Measurements from ENCODE around the gene FLT4. TPM values are rescaled to one million over a fixed set of nuclear protein-coding genes. Genes with fewer than 3 reads are reported as not detected.

FLT4 gene
- total RNA-seq, 6 experiments from 2014 or later = 5.3 to 15.1 (median 8.0) TPM

DNA sequence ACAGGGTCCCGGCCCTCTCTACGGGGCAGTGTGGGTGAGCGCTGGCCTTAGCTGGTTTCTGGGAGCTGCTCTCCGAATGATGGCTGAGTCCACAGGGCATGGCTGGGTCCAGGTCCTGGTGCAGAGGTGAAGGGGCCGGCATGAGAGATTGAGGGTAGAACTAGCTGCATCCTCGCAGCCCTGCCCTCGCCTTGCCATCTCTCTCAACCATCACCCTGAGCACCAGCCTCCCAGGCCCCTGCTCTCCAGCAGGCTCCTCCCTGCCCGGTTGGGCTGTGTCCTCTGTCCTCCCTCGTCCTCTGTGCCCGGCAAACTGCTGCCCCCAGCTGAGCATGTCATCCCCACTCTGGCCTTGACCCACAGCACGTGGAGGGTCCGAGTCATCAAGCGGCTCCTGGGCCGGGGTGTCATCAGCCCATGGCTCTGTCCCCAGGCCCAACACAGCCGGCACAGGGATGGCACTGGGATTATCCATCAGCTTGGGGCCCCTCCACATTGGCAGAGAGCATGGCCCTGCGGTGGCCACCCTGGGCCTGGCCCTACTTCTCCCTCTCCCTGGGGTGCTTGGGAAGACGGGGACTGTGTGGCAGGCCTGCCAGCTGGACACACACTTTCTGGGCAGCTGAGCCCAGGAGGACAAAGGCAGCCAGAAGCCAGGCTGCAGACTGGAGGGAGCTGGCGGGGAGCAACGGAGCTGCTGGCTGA is 8.4 kb downstream of the FLT4 start:
- intact Hi-C loops (cut with DNase I) = no loop called here
- no peak overlapping the region for H3K27ac ChIP-seq
- H3K4me3 ChIP-seq = no peak overlapping the region
- DNase-seq (peak in 1 of 3 donors; percentile 40), ATAC-seq (no peak)
- H3K4me1 ChIP-seq = no peaks in the 10 kb centered on the region
- WGBS (ENCODE audit: insufficient coverage, low coverage, low lambda C conversion rate, missing lambda C conversion rate) = no CpG with 5 or more reads among the region's 19 CpGs
- no peaks in the 10 kb centered on the region for H3K36me3 ChIP-seq
- no peaks in the 10 kb centered on the region for H3K27me3 ChIP-seq
- no peak for TF ChIP-seq POLR2A (IDR thresholded peaks at IDR 0.05)
- TF ChIP-seq, protein P1, sequence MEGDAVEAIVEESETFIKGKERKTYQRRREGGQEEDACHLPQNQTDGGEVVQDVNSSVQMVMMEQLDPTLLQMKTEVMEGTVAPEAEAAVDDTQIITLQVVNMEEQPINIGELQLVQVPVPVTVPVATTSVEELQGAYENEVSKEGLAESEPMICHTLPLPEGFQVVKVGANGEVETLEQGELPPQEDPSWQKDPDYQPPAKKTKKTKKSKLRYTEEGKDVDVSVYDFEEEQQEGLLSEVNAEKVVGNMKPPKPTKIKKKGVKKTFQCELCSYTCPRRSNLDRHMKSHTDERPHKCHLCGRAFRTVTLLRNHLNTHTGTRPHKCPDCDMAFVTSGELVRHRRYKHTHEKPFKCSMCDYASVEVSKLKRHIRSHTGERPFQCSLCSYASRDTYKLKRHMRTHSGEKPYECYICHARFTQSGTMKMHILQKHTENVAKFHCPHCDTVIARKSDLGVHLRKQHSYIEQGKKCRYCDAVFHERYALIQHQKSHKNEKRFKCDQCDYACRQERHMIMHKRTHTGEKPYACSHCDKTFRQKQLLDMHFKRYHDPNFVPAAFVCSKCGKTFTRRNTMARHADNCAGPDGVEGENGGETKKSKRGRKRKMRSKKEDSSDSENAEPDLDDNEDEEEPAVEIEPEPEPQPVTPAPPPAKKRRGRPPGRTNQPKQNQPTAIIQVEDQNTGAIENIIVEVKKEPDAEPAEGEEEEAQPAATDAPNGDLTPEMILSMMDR (IDR thresholded peaks at IDR 0.05) = no peak
- no peaks in the 10 kb centered on the region for H3K9me3 ChIP-seq

DNA sequence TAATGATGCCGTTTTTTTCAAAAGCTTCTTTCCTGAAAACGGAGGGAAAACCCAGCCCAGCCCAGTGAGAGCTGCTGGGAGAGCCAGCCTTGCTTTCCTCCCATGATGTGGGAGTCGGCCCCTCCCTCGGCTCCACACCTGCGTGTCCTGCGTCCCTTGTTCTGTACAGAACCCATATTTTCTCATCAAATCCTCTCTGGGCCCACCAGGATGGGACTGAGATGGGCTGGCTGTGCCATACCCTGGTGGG is 8.9 kb downstream of the FLT4 start:
- intact Hi-C loops (cut with DNase I) = no loop called here
- no peak for DNase-seq
- Histone ChIP-seq H3K4me3 (no peak overlapping the region), H3K27ac (no peak overlapping the region), H3K36me3 (no peaks in the 10 kb centered on the region), H3K27me3 (no peaks in the 10 kb centered on the region), H3K9me3 (no peaks in the 10 kb centered on the region), H3K4me1 (no peaks in the 10 kb centered on the region)
- 43% methylated on average over 4 of the region's 6 CpGs for WGBS (ENCODE audit: insufficient coverage, low coverage, low lambda C conversion rate, missing lambda C conversion rate)
- TF ChIP-seq POLR2A (IDR thresholded peaks at IDR 0.05) = no peak
- TF ChIP-seq, protein P1 (IDR thresholded peaks at IDR 0.05) = no peak
- no peak for ATAC-seq

DNA sequence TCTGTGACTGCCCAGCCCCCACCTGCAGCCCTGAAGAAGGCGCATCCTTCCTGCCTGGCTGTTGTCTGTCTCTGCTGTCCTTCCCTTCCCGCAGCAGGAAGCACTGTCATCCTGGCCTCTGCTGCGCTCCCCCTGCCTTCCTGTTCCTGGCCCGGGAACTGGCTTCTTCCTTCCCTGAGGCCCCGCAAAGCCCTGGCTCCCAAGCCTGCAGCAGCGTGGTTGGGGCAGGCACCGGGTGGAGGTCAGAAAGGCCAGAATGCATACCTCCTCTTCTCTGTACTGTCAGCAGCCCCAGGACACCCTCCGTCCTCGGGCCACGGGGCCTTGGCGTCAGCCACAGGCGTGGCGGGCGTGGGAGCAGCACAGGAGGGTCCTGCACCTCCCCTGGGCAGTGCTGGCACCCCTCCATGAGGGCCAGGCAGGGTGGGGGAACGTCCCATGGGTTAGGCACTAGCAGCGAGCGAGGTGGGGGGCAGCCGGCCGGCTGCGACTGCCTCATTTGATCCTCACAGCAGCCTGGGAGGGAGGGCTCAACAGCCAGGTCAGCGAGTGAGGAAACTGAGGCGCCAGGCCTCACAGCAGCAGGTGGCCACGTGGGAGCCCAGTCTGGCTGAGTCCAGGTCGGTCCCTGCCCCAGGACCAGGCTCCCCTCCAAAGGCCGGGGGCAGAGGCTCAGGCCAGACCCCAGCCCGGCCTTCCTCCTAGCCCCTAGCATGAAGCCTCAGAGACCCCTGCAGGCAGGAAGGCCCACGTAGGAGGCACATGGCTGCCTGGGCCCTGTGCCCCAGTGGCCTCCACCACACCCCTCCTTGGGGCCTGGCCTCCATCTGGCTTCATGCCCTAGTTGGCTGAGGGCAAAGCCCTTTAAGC is 9.4 kb downstream of the FLT4 start:
- TF ChIP-seq POLR2A (IDR thresholded peaks at IDR 0.05) = no peak
- TF ChIP-seq, protein P1 (IDR thresholded peaks at IDR 0.05) = no peak
- H3K36me3 ChIP-seq = no peaks in the 10 kb centered on the region
- no peak overlapping the region for H3K27ac ChIP-seq
- no peaks in the 10 kb centered on the region for H3K4me1 ChIP-seq
- ATAC-seq (peak; percentile 41 to 58 (median 52)), DNase-seq (peak; percentile 23 to 55 (median 45))
- 18% methylated on average over 3 of the region's 27 CpGs for WGBS (ENCODE audit: insufficient coverage, low coverage, low lambda C conversion rate, missing lambda C conversion rate)
- intact Hi-C loops (cut with DNase I) = no loop called here
- no peak overlapping the region for H3K4me3 ChIP-seq
- no peaks in the 10 kb centered on the region for H3K9me3 ChIP-seq
- H3K27me3 ChIP-seq = no peaks in the 10 kb centered on the region

DNA sequence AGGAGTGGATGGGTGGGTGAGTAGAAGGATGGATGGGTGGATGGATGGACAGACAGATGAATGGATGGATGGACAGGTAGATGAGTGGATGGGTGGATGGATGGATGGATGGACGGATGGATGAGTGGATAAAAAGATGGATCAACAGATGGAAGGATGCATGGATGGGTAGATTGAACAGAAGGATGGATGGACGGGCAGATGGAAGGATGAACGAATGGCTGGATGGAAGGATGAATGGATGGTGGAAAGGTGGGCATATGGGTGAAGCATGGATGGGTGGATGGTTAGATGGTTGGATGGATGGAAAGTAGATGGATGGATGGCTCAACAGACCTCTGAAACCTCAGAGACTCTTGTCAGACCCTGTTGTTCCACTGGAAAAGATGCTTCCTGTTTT is 10.1 kb downstream of the FLT4 start:
- DNase-seq (no peak), ATAC-seq (no peak)
- intact Hi-C loops (cut with DNase I) = no loop called here
- TF ChIP-seq POLR2A (IDR thresholded peaks at IDR 0.05) = no peak
- TF ChIP-seq, protein P1 (IDR thresholded peaks at IDR 0.05) = no peak
- Histone ChIP-seq H3K27me3 (no peaks in the 10 kb centered on the region), H3K27ac (no peak overlapping the region), H3K36me3 (no peaks in the 10 kb centered on the region), H3K4me3 (no peak overlapping the region), H3K4me1 (no peaks in the 10 kb centered on the region), H3K9me3 (no peaks in the 10 kb centered on the region)
- WGBS (ENCODE audit: insufficient coverage, low coverage, low lambda C conversion rate, missing lambda C conversion rate) = 46% methylated on average over 3 of the region's 3 CpGs

Data from right lobe of liver (tissue), 6 donors.